ENCODE data around the gene TRAPPC10. TPM values are rescaled to one million over a fixed set of nuclear protein-coding genes. Genes with fewer than 3 reads are reported as not detected.
A peak's percentile ranks its signal among the peaks of the same experiment; 100 is the strongest.

Gene TRAPPC10
- total and polyA plus RNA-seq, 9 of the 15 experiments (the other 6 are each of a cell fraction or from before 2014, with no cell fraction given) = 1.1 to 33.8 (median 24.3) TPM

- TF ChIP-seq, protein P1, sequence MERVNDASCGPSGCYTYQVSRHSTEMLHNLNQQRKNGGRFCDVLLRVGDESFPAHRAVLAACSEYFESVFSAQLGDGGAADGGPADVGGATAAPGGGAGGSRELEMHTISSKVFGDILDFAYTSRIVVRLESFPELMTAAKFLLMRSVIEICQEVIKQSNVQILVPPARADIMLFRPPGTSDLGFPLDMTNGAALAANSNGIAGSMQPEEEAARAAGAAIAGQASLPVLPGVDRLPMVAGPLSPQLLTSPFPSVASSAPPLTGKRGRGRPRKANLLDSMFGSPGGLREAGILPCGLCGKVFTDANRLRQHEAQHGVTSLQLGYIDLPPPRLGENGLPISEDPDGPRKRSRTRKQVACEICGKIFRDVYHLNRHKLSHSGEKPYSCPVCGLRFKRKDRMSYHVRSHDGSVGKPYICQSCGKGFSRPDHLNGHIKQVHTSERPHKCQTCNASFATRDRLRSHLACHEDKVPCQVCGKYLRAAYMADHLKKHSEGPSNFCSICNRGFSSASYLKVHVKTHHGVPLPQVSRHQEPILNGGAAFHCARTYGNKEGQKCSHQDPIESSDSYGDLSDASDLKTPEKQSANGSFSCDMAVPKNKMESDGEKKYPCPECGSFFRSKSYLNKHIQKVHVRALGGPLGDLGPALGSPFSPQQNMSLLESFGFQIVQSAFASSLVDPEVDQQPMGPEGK (CRISPR knock-in tag; IDR thresholded peaks at IDR 0.05; ENCODE audit: borderline replicate concordance) = no peak
- TF ChIP-seq JUNB (CRISPR knock-in tag; conservative IDR thresholded peaks at IDR 0.05) (no peak), PRPF4 (IDR thresholded peaks at IDR 0.05; ENCODE audit: insufficient read depth, low read depth, low read length, poor library complexity, severe bottlenecking) (no peak), ZNF655 (CRISPR knock-in tag; IDR thresholded peaks at IDR 0.05) (no peak), SREBF1 (IDR thresholded peaks at IDR 0.05; ENCODE audit: borderline replicate concordance, low read depth, low read length) (no peak), ZBTB43 (CRISPR knock-in tag; IDR thresholded peaks at IDR 0.05) (no peak), UBTF (IDR thresholded peaks at IDR 0.05; ENCODE audit: borderline replicate concordance in 1 of 2, low read depth in 2 of 2, low read length in 2 of 2) (peak in 1 of 2 experiments; percentile 17; a peak in 2 of 4 replicates), PURB (CRISPR knock-in tag; IDR thresholded peaks at IDR 0.05; ENCODE audit: low read depth) (no peak), NR0B1 (IDR thresholded peaks at IDR 0.05; ENCODE audit: partially characterized antibody) (no peak), KAT2B (IDR thresholded peaks at IDR 0.05; ENCODE audit: low read depth, low read length) (peak; percentile 23), SAP30 (IDR thresholded peaks at IDR 0.05; ENCODE audit: borderline replicate concordance, insufficient read depth, low read depth, low read length, poor library complexity, severe bottlenecking) (peak; percentile 52)
- TF ChIP-seq, protein P2, sequence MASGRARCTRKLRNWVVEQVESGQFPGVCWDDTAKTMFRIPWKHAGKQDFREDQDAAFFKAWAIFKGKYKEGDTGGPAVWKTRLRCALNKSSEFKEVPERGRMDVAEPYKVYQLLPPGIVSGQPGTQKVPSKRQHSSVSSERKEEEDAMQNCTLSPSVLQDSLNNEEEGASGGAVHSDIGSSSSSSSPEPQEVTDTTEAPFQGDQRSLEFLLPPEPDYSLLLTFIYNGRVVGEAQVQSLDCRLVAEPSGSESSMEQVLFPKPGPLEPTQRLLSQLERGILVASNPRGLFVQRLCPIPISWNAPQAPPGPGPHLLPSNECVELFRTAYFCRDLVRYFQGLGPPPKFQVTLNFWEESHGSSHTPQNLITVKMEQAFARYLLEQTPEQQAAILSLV (tag; IDR thresholded peaks at IDR 0.05) = no peak
- TF ChIP-seq, protein P3, sequence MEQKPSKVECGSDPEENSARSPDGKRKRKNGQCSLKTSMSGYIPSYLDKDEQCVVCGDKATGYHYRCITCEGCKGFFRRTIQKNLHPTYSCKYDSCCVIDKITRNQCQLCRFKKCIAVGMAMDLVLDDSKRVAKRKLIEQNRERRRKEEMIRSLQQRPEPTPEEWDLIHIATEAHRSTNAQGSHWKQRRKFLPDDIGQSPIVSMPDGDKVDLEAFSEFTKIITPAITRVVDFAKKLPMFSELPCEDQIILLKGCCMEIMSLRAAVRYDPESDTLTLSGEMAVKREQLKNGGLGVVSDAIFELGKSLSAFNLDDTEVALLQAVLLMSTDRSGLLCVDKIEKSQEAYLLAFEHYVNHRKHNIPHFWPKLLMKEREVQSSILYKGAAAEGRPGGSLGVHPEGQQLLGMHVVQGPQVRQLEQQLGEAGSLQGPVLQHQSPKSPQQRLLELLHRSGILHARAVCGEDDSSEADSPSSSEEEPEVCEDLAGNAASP (IDR thresholded peaks at IDR 0.05) = no peak
These were observed 618 bp downstream of the TRAPPC10 start (continued) for GRCh38 chr21:44012474-44013379.

All from K562 (cell line).